GM23338 (cell line): Measurements from ENCODE around the gene MALRD1. TPM values are rescaled to one million over a fixed set of nuclear protein-coding genes. Genes with fewer than 3 reads are reported as not detected.
A peak's percentile ranks its signal among the peaks of the same experiment; 100 is the strongest.

Source experiments
- ATAC-seq: fragments of 200-7000 bp; cut with Tn5 transposase; 3 replicates; pipeline ENCODE4 v1.9.1; 2020
- DNase-seq: peaks from one replicate; pipeline ENCODE4 v3.0.0-alpha.2; 2015; ENCODE audit warnings: low spot score
- H2AFZ ChIP-seq: fragments of 200-600 bp; sonication (generic); 2 replicates; pipeline ENCODE4 v1.8.0; 2016; ENCODE audit warnings: antibody characterized with exemption, mild to moderate bottlenecking, moderate library complexity
- H3F3A ChIP-seq: fragments of 200-600 bp; sonication (generic); replicated peaks from 2 replicates; pipeline ENCODE4 v1.8.0; 2017; ENCODE audit warnings: antibody characterized with exemption, mixed run types, low read depth
- H3K27ac ChIP-seq: fragments of 200-600 bp; sonication (generic); 2 replicates; pipeline ENCODE4 v1.6.1; 2016; ENCODE audit warnings: low read depth
- H3K27me3 ChIP-seq: fragments of 200-600 bp; sonication (generic); 2 replicates; pipeline ENCODE4 v1.8.0; 2016; ENCODE audit warnings: mild to moderate bottlenecking, mixed run types, moderate library complexity; ENCODE audit not compliant: insufficient read depth
- H3K36me3 ChIP-seq: fragments of 200-600 bp; sonication (generic); 2 replicates; pipeline ENCODE4 v1.8.0; 2016; ENCODE audit warnings: mild to moderate bottlenecking; ENCODE audit not compliant: insufficient read depth
- H3K4me1 ChIP-seq: fragments of 200-600 bp; sonication (generic); 2 replicates; pipeline ENCODE4 v1.8.0; 2016; ENCODE audit warnings: mild to moderate bottlenecking, moderate library complexity; ENCODE audit not compliant: insufficient read depth
- H3K4me2 ChIP-seq: fragments of 200-600 bp; sonication (generic); 2 replicates; pipeline ENCODE4 v1.7.1; 2017; ENCODE audit warnings: mixed run types
- H3K4me3 ChIP-seq: fragments of 200-600 bp; sonication (generic); 2 replicates; pipeline ENCODE4 v1.6.1; 2016; ENCODE audit warnings: mixed run types
- H3K79me2 ChIP-seq: fragments of 200-600 bp; sonication (generic); replicated peaks from 2 replicates; pipeline ENCODE4 v1.8.0; 2017; ENCODE audit warnings: mild to moderate bottlenecking; ENCODE audit not compliant: insufficient read depth
- H3K9me2 ChIP-seq: fragments of 200-600 bp; sonication (generic); 2 replicates; pipeline ENCODE4 v1.8.0; 2017; ENCODE audit not compliant: insufficient read depth
- H4K20me1 ChIP-seq: fragments of 200-600 bp; sonication (generic); replicated peaks from 2 replicates; pipeline ENCODE4 v1.8.0; 2017; ENCODE audit warnings: mild to moderate bottlenecking; ENCODE audit not compliant: insufficient read depth
- H3K27ac Mint-ChIP-seq: 2 replicates; pipeline ENCODE4 v1.8.0; 2020; ENCODE audit warnings: inconsistent platforms, mild to moderate bottlenecking, moderate library complexity, mixed read lengths
- H3K27me3 Mint-ChIP-seq: 3 replicates; pipeline ENCODE4 v1.8.0; 2022; ENCODE audit warnings: low read depth, mild to moderate bottlenecking, moderate library complexity, mixed read lengths, inconsistent platforms; ENCODE audit not compliant: insufficient read depth, poor library complexity
- H3K36me3 Mint-ChIP-seq: 3 replicates; pipeline ENCODE4 v1.8.0; 2021; ENCODE audit warnings: low read depth, mild to moderate bottlenecking, inconsistent platforms, moderate library complexity, mixed read lengths
- H3K4me1 Mint-ChIP-seq: 3 replicates; pipeline ENCODE4 v1.8.0; 2020; ENCODE audit warnings: mild to moderate bottlenecking, inconsistent platforms, mixed read lengths
- H3K4me3 Mint-ChIP-seq: 3 replicates; pipeline ENCODE4 v1.8.0; 2021; ENCODE audit warnings: moderate library complexity, mild to moderate bottlenecking, inconsistent platforms, mixed read lengths
- H3K9me3 Mint-ChIP-seq: 3 replicates; pipeline ENCODE4 v1.8.0; 2020; ENCODE audit warnings: moderate library complexity, mild to moderate bottlenecking, inconsistent platforms, mixed read lengths
- CREB1 ChIP-seq: fragments of 250-450 bp; sonication (Bioruptor Pico); IDR thresholded peaks from 2 replicates; pipeline ENCODE4 v1.5.0; 2020; ENCODE audit warnings: low read depth, mild to moderate bottlenecking, moderate library complexity
- CTCF ChIP-seq, 2 experiments: fragments of 200-600 bp in 1 of 2; sonication (generic) in 1 of 2; conservative IDR thresholded peaks; 2 replicates each; pipeline versions ENCODE4 v1.5.1 to v1.6.1; 2016 to 2017; ENCODE audit warnings: antibody characterized with exemption in 2 of 2, low read depth in 2 of 2, mild to moderate bottlenecking in 2 of 2, moderate library complexity in 1 of 2
- EZH2phosphoT487 ChIP-seq: fragments of 200-600 bp; sonication (generic); IDR thresholded peaks from one replicate; pipeline ENCODE4 v1.8.1; 2018; ENCODE audit warnings: antibody characterized with exemption; ENCODE audit not compliant: unreplicated experiment
- JUNB ChIP-seq: IDR thresholded peaks from one replicate; pipeline ENCODE4 v1.6.1; 2016; ENCODE audit warnings: antibody characterized with exemption; ENCODE audit not compliant: unreplicated experiment
- NANOG ChIP-seq: IDR thresholded peaks from 2 replicates; pipeline ENCODE4 v1.6.1; 2016; ENCODE audit warnings: antibody characterized with exemption, borderline replicate concordance
- POLR2AphosphoS5 ChIP-seq: IDR thresholded peaks from 2 replicates; pipeline ENCODE4 v1.6.1; 2016; ENCODE audit warnings: antibody characterized with exemption, low read depth
- STAT1 ChIP-seq: IDR thresholded peaks from one replicate; pipeline ENCODE4 v1.6.1; 2016; ENCODE audit warnings: antibody characterized with exemption; ENCODE audit not compliant: unreplicated experiment
- ZNF114 ChIP-seq: fragments of 250-450 bp; sonication (Bioruptor Pico); IDR thresholded peaks from 2 replicates; pipeline ENCODE4 v1.5.0; 2020; ENCODE audit warnings: mild to moderate bottlenecking, moderate library complexity
- ZNF331 ChIP-seq: fragments of 250-450 bp; sonication (Bioruptor Pico); IDR thresholded peaks from 2 replicates; pipeline ENCODE4 v1.5.0; 2020; ENCODE audit warnings: low read depth, mild to moderate bottlenecking, moderate library complexity
- polyA plus RNA-seq: library from polyadenylated mRNA; unstranded; fragments of >200 nt; fragmentation: Nextera tagmentation; extraction: Ambion mirVana; gene quantifications from 2 replicates; pipeline ENCODE4 v1.2.1, GENCODE V29; 2016
- total RNA-seq: library from RNA; depleted of rRNA; stranded (reverse); fragments of >200 nt; shearing (Covaris generic); gene quantifications from 2 replicates; pipeline ENCODE4 v1.2.3, GENCODE V29; 2014
- TF ChIP-seq, protein P1 (sequence below): fragments of 250-450 bp; sonication (Bioruptor Pico); IDR thresholded peaks from 2 replicates; pipeline ENCODE4 v1.5.0; 2020; ENCODE audit warnings: mild to moderate bottlenecking, moderate library complexity
- TF ChIP-seq, protein P2 (sequence below): IDR thresholded peaks from 2 replicates; pipeline ENCODE4 v1.6.1; 2016; ENCODE audit warnings: antibody characterized with exemption
- TF ChIP-seq, protein P3 (sequence below): IDR thresholded peaks from one replicate; pipeline ENCODE4 v1.6.1; 2018; ENCODE audit warnings: antibody characterized with exemption; ENCODE audit not compliant: unreplicated experiment

MALRD1 gene
- total and polyA plus RNA-seq, 2 experiments from 2014 or later, result 0.42 to 1.9 TPM

DNA sequence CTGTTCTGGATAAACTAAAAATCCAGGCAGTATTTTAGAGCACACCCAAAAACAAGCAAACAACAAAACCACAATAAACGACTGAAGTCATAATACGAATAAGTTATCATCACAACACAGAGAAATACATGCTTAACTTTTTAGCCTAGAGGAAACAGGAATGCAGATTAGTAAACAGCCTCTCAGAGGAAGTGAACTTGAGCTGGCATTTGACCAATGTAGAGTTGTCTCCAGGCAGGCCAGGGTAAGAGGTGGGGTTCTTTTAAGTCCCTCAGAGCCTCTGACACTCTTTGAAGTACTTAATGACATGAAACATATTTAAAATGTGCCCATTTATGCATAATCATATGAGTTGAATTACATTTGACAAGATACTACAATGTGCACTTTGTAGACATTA lies 724.4 kb downstream of the MALRD1 start (continued):
- TF ChIP-seq, protein P1, sequence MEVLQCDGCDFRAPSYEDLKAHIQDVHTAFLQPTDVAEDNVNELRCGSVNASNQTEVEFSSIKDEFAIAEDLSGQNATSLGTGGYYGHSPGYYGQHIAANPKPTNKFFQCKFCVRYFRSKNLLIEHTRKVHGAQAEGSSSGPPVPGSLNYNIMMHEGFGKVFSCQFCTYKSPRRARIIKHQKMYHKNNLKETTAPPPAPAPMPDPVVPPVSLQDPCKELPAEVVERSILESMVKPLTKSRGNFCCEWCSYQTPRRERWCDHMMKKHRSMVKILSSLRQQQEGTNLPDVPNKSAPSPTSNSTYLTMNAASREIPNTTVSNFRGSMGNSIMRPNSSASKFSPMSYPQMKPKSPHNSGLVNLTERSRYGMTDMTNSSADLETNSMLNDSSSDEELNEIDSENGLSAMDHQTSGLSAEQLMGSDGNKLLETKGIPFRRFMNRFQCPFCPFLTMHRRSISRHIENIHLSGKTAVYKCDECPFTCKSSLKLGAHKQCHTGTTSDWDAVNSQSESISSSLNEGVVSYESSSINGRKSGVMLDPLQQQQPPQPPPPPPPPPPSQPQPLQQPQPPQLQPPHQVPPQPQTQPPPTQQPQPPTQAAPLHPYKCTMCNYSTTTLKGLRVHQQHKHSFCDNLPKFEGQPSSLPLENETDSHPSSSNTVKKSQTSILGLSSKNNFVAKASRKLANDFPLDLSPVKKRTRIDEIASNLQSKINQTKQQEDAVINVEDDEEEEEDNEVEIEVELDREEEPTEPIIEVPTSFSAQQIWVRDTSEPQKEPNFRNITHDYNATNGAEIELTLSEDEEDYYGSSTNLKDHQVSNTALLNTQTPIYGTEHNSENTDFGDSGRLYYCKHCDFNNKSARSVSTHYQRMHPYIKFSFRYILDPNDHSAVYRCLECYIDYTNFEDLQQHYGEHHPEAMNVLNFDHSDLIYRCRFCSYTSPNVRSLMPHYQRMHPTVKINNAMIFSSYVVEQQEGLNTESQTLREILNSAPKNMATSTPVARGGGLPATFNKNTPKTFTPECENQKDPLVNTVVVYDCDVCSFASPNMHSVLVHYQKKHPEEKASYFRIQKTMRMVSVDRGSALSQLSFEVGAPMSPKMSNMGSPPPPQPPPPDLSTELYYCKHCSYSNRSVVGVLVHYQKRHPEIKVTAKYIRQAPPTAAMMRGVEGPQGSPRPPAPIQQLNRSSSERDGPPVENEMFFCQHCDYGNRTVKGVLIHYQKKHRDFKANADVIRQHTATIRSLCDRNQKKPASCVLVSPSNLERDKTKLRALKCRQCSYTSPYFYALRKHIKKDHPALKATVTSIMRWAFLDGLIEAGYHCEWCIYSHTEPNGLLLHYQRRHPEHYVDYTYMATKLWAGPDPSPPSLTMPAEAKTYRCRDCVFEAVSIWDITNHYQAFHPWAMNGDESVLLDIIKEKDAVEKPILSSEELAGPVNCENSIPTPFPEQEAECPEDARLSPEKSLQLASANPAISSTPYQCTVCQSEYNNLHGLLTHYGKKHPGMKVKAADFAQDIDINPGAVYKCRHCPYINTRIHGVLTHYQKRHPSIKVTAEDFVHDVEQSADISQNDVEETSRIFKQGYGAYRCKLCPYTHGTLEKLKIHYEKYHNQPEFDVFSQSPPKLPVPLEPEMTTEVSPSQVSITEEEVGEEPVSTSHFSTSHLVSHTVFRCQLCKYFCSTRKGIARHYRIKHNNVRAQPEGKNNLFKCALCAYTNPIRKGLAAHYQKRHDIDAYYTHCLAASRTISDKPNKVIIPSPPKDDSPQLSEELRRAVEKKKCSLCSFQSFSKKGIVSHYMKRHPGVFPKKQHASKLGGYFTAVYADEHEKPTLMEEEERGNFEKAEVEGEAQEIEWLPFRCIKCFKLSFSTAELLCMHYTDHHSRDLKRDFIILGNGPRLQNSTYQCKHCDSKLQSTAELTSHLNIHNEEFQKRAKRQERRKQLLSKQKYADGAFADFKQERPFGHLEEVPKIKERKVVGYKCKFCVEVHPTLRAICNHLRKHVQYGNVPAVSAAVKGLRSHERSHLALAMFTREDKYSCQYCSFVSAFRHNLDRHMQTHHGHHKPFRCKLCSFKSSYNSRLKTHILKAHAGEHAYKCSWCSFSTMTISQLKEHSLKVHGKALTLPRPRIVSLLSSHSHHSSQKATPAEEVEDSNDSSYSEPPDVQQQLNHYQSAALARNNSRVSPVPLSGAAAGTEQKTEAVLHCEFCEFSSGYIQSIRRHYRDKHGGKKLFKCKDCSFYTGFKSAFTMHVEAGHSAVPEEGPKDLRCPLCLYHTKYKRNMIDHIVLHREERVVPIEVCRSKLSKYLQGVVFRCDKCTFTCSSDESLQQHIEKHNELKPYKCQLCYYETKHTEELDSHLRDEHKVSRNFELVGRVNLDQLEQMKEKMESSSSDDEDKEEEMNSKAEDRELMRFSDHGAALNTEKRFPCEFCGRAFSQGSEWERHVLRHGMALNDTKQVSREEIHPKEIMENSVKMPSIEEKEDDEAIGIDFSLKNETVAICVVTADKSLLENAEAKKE (CRISPR knock-in tag), result no peak
- no peak for TF ChIP-seq POLR2AphosphoS5
- no peak for TF ChIP-seq NANOG
- TF ChIP-seq EZH2phosphoT487, result no peak
- TF ChIP-seq JUNB, result no peak
- TF ChIP-seq, protein P2, sequence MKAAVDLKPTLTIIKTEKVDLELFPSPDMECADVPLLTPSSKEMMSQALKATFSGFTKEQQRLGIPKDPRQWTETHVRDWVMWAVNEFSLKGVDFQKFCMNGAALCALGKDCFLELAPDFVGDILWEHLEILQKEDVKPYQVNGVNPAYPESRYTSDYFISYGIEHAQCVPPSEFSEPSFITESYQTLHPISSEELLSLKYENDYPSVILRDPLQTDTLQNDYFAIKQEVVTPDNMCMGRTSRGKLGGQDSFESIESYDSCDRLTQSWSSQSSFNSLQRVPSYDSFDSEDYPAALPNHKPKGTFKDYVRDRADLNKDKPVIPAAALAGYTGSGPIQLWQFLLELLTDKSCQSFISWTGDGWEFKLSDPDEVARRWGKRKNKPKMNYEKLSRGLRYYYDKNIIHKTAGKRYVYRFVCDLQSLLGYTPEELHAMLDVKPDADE, result no peak
- no peak for TF ChIP-seq STAT1
- TF ChIP-seq ZNF331 (CRISPR knock-in tag), result no peak
- TF ChIP-seq CREB1 (CRISPR knock-in tag), result no peak

DNA sequence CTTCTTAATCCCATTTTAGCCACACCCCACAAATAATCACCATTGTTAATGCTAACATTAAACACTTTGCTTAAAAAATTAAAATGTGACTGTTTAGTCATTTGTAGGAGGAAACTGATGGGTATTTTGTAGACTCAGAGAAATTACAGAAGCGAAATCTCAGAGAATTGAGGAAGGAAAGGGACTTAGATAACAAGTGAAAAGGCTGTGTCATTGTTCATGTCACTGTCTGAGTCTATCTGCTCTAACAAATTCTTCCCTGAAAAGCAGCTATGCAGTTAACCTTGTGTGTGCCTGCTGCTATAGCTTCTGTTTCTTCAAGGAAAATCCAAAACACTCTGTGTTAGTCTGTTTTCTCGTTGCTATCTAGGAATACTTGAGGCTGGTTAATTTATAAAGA lies 726.7 kb downstream of the MALRD1 start:
- ATAC-seq, result no peak
- Mint-ChIP-seq H3K27ac (no peak overlapping the region), H3K9me3 (no peaks in the 10 kb centered on the region), H3K4me3 (no peak overlapping the region), H3K27me3 (no peaks in the 10 kb centered on the region), H3K4me1 (no peaks in the 10 kb centered on the region), H3K36me3 (no peaks in the 10 kb centered on the region)
- peak overlapping the region; percentile 63; the same call in 1 of the 2 replicates for H2AFZ ChIP-seq
- H3K79me2 ChIP-seq, result no peaks in the 10 kb centered on the region
- H3K9me2 ChIP-seq, result no peaks in the 10 kb centered on the region
- H3K27me3 ChIP-seq, result no peaks in the 10 kb centered on the region
- DNase-seq, result no peak
- no peak overlapping the region for H3K27ac ChIP-seq
- no peaks in the 10 kb centered on the region for H3K36me3 ChIP-seq
- no peak overlapping the region for H3K4me2 ChIP-seq
- H3F3A ChIP-seq, result no peaks in the 10 kb centered on the region
- H3K4me3 ChIP-seq, result no peak overlapping the region
- no peaks in the 10 kb centered on the region for H3K4me1 ChIP-seq
- no peaks in the 10 kb centered on the region for H4K20me1 ChIP-seq
- TF ChIP-seq CTCF (conservative IDR thresholded peaks at IDR 0.05; ENCODE audit: low read depth in 2 of 2) (no peak), ZNF114 (CRISPR knock-in tag) (no peak), POLR2AphosphoS5 (no peak), JUNB (no peak)
- TF ChIP-seq, protein P3, sequence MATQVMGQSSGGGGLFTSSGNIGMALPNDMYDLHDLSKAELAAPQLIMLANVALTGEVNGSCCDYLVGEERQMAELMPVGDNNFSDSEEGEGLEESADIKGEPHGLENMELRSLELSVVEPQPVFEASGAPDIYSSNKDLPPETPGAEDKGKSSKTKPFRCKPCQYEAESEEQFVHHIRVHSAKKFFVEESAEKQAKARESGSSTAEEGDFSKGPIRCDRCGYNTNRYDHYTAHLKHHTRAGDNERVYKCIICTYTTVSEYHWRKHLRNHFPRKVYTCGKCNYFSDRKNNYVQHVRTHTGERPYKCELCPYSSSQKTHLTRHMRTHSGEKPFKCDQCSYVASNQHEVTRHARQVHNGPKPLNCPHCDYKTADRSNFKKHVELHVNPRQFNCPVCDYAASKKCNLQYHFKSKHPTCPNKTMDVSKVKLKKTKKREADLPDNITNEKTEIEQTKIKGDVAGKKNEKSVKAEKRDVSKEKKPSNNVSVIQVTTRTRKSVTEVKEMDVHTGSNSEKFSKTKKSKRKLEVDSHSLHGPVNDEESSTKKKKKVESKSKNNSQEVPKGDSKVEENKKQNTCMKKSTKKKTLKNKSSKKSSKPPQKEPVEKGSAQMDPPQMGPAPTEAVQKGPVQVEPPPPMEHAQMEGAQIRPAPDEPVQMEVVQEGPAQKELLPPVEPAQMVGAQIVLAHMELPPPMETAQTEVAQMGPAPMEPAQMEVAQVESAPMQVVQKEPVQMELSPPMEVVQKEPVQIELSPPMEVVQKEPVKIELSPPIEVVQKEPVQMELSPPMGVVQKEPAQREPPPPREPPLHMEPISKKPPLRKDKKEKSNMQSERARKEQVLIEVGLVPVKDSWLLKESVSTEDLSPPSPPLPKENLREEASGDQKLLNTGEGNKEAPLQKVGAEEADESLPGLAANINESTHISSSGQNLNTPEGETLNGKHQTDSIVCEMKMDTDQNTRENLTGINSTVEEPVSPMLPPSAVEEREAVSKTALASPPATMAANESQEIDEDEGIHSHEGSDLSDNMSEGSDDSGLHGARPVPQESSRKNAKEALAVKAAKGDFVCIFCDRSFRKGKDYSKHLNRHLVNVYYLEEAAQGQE, result no peak
